ENCODE measurements around the gene GRIK4. TPM values are rescaled to one million over a fixed set of nuclear protein-coding genes. Genes with fewer than 3 reads are reported as not detected.

GRIK4 gene
- total RNA-seq, 2 experiments from 2014 or later, result 0.06 TPM; not detected in 1

GRCh38 chr11:120543521-120544215 is 32.1 kb downstream of the GRIK4 start:
- TF ChIP-seq CTCF (conservative IDR thresholded peaks at IDR 0.05; ENCODE audit: low read length) (no peak), EZH2phosphoT487 (IDR thresholded peaks at IDR 0.05; ENCODE audit: borderline replicate concordance, low read depth, low read length) (no peak)
- Histone ChIP-seq H3K27ac (ENCODE audit: low read depth, low read length, poor library complexity, severe bottlenecking) (no peak overlapping the region), H3K9me3 (ENCODE audit: low read length) (peaks cover 10% of the 10 kb centered on the region; the same call in 1 of the 2 replicates), H4K20me1 (ENCODE audit: insufficient read depth, low read length) (no peaks in the 10 kb centered on the region), H3K36me3 (ENCODE audit: insufficient read depth, low read length) (no peaks in the 10 kb centered on the region), H3K4me2 (ENCODE audit: low read length) (no peak overlapping the region), H2AFZ (ENCODE audit: low read length) (no peak overlapping the region), H3K79me2 (ENCODE audit: insufficient read depth, low read depth, low read length) (no peaks in the 10 kb centered on the region), H3K4me3 (ENCODE audit: low read depth, low read length, poor library complexity, severe bottlenecking) (no peak overlapping the region), H3K4me1 (ENCODE audit: insufficient read depth, low read length, poor library complexity, severe bottlenecking) (no peaks in the 10 kb centered on the region), H3K9me2 (ENCODE audit: insufficient read depth, low read length) (no peaks in the 10 kb centered on the region)
- ChIA-PET POLR2A (interaction anchor here (1.0 kb wide), 1 partner anchor 10 kb away, joined by 3 read pairs; no protein-coding TSS in a partner anchor), CTCF (ENCODE audit: unreplicated experiment) (no interaction called here)
- DNase-seq (ENCODE audit: low spot score), result no peak
- intact Hi-C loops (cut with micrococcal nuclease; ENCODE audit: unreplicated experiment), result no loop called here
- no TSS peak for BruUV-seq (replicated peaks)

GRCh38 chr11:120545813-120546212 is 34.3 kb downstream of the GRIK4 start:
- Histone ChIP-seq H3K9me3 (ENCODE audit: low read length) (peaks cover 10% of the 10 kb centered on the region; the same call in 1 of the 2 replicates), H3K27ac (ENCODE audit: low read depth, low read length, poor library complexity, severe bottlenecking) (no peak overlapping the region), H3K36me3 (ENCODE audit: insufficient read depth, low read length) (no peaks in the 10 kb centered on the region), H3K4me2 (ENCODE audit: low read length) (no peak overlapping the region), H3K9me2 (ENCODE audit: insufficient read depth, low read length) (no peaks in the 10 kb centered on the region), H3K4me3 (ENCODE audit: low read depth, low read length, poor library complexity, severe bottlenecking) (no peak overlapping the region), H2AFZ (ENCODE audit: low read length) (no peak overlapping the region), H4K20me1 (ENCODE audit: insufficient read depth, low read length) (no peaks in the 10 kb centered on the region), H3K79me2 (ENCODE audit: insufficient read depth, low read depth, low read length) (no peaks in the 10 kb centered on the region), H3K4me1 (ENCODE audit: insufficient read depth, low read length, poor library complexity, severe bottlenecking) (no peaks in the 10 kb centered on the region)
- BruUV-seq (replicated peaks), result no TSS peak
- no peak for DNase-seq (ENCODE audit: low spot score)
- TF ChIP-seq EZH2phosphoT487 (IDR thresholded peaks at IDR 0.05; ENCODE audit: borderline replicate concordance, low read depth, low read length), result no peak
- TF ChIP-seq CTCF (conservative IDR thresholded peaks at IDR 0.05; ENCODE audit: low read length), result no peak
- intact Hi-C loops (cut with micrococcal nuclease; ENCODE audit: unreplicated experiment), result no loop called here
- POLR2A ChIA-PET, result no interaction called here
- CTCF ChIA-PET (ENCODE audit: unreplicated experiment), result no interaction called here

All from OCI-LY7 (cell line).